Measurements from ENCODE around the gene ZDHHC8.

DNA sequence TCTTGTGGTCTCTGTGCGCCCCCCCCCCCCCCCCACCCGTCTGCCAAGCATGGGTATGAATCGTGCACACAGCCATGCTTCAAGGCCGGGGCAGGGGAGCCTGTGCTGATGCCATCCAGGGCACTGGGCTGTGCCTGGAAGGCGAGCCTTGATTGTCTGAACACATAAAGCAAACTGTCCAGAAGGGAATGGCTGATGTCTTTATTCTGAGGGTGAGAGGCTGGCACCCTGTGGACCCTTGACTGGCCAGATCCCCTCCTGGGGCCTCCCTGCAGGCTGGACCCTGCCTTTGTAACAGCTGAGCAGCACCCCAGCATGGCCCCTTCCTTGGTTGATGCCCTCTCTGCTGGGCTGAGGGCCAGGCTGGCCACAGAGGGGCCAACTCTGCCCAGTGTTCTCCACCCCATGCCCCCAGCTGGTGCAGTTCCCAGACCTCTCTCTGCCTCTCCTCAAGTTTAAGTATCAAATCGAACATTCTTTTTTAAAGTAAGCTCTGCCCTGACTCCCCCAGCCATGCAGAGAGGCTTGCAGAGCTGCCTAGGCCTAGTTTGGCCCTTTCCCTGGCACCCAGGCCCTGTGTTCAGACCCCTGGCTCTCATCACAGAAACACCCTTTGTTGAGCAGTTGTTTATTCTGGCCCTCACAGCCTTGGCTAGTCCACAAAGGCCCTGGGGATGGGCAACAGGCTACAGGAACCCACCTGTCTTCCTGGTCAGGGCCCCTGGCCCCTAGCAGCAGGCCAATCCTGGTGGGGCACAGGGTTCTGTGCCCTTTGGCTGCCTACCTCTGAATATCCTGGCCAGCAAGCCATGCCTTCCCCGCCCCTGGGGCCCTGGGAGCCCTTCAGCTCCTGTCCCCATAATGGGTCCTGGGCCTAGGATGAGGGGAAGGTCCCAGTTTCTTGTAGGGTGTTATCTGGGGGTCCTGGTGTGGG lies 19.6 kb upstream of the ZDHHC8 start:
- TF ChIP-seq, protein P1, sequence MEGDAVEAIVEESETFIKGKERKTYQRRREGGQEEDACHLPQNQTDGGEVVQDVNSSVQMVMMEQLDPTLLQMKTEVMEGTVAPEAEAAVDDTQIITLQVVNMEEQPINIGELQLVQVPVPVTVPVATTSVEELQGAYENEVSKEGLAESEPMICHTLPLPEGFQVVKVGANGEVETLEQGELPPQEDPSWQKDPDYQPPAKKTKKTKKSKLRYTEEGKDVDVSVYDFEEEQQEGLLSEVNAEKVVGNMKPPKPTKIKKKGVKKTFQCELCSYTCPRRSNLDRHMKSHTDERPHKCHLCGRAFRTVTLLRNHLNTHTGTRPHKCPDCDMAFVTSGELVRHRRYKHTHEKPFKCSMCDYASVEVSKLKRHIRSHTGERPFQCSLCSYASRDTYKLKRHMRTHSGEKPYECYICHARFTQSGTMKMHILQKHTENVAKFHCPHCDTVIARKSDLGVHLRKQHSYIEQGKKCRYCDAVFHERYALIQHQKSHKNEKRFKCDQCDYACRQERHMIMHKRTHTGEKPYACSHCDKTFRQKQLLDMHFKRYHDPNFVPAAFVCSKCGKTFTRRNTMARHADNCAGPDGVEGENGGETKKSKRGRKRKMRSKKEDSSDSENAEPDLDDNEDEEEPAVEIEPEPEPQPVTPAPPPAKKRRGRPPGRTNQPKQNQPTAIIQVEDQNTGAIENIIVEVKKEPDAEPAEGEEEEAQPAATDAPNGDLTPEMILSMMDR (IDR thresholded peaks at IDR 0.05 in 8 of 11, conservative IDR thresholded peaks at IDR 0.05 in 3 of 11) = no peak
- TF ChIP-seq POLR2AphosphoS5 (IDR thresholded peaks at IDR 0.05) = no peak
